GM06990 (cell line): ENCODE measurements around the gene SUMF1.
"Not testable (repeated sequence)": the region's sequence is repeated elsewhere in the genome, so short reads cannot be mapped to it uniquely, and the experiment has no call there.

Source experiments
- DNase-seq: peaks from one replicate; pipeline ENCODE4 v3.0.0-alpha.2; 2011; ENCODE audit not compliant: insufficient read length; ENCODE audit errors: extremely low read depth
- H3K27me3 ChIP-seq: replicated peaks from 2 replicates; pipeline ENCODE4 v1.6.0; 2011; ENCODE audit warnings: low read length; ENCODE audit not compliant: control insufficient read depth, insufficient read depth
- H3K36me3 ChIP-seq: 2 replicates; pipeline ENCODE4 v1.5.1; 2011; ENCODE audit warnings: low read length; ENCODE audit not compliant: control insufficient read depth, insufficient read depth
- H3K4me3 ChIP-seq: replicated peaks from 2 replicates; pipeline ENCODE4 v1.5.1; 2011; ENCODE audit warnings: low read depth, mild to moderate bottlenecking, control low read depth, low read length
- CTCF ChIP-seq: IDR thresholded peaks from 2 replicates; pipeline ENCODE4 v1.5.1; 2011; ENCODE audit warnings: low read length, control low read depth, mild to moderate bottlenecking, inconsistent platforms; ENCODE audit not compliant: insufficient read depth, poor library complexity, severe bottlenecking

The SUMF1 gene

GRCh38 chr3:4336850-4337546, 130.1 kb downstream of the SUMF1 start:
- no peak for TF ChIP-seq CTCF
- H3K36me3 ChIP-seq: no peaks in the 10 kb centered on the region
- DNase-seq: no peak

GRCh38 chr3:4335840-4336562, 131.1 kb downstream of the SUMF1 start:
- no peak for TF ChIP-seq CTCF
- Histone ChIP-seq H3K27me3 (no peaks in the 10 kb centered on the region), H3K4me3 (no peak overlapping the region), H3K36me3 (no peaks in the 10 kb centered on the region)
- DNase-seq: no peak

More at GRCh38 chr3:4336850-4337546, 130.1 kb downstream of the SUMF1 start:
- Histone ChIP-seq H3K4me3 (no peak overlapping the region), H3K27me3 (no peaks in the 10 kb centered on the region)

GRCh38 chr3:4334548-4334947, 132.5 kb downstream of the SUMF1 start:
- peak; percentile 20 for TF ChIP-seq CTCF
- no peak overlapping the region for H3K4me3 ChIP-seq
- no peaks in the 10 kb centered on the region for H3K36me3 ChIP-seq
- no peak for DNase-seq
- H3K27me3 ChIP-seq: no peaks in the 10 kb centered on the region

- Histone ChIP-seq H3K4me3 (no peak overlapping the region), H3K27me3 (no peaks in the 10 kb centered on the region), H3K36me3 (no peaks in the 10 kb centered on the region)
- TF ChIP-seq CTCF: no peak
- DNase-seq: no peak
Observed at GRCh38 chr3:4332991-4333390, 134.1 kb downstream of the SUMF1 start.

- Histone ChIP-seq H3K36me3 (no peaks in the 10 kb centered on the region), H3K27me3 (no peaks in the 10 kb centered on the region), H3K4me3 (no peak overlapping the region)
- TF ChIP-seq CTCF: no peak
- DNase-seq: no peak
Observed at GRCh38 chr3:4332574-4332973, 134.5 kb downstream of the SUMF1 start.

- Histone ChIP-seq H3K27me3 (no peaks in the 10 kb centered on the region), H3K4me3 (no peak overlapping the region), H3K36me3 (no peaks in the 10 kb centered on the region)
- no peak for DNase-seq
- no peak for TF ChIP-seq CTCF
Observed at GRCh38 chr3:4332111-4332510, 135.0 kb downstream of the SUMF1 start.

- not testable (repeated sequence) for H3K36me3 ChIP-seq, H3K4me3 ChIP-seq, H3K27me3 ChIP-seq, DNase-seq
Observed at GRCh38 chr3:4329806-4330205, 137.3 kb downstream of the SUMF1 start.
